Measurements from ENCODE around the gene EXT2.

EXT2 gene

GRCh38 chr11:44270403-44271273, 175.2 kb downstream of the EXT2 start (continued):
- TF ChIP-seq PATZ1 (CRISPR knock-in tag; IDR thresholded peaks at IDR 0.05; ENCODE audit: borderline replicate concordance) (no peak), CSDC2 (CRISPR knock-in tag; IDR thresholded peaks at IDR 0.05) (no peak)

GRCh38 chr11:44271286-44271685, 175.8 kb downstream of the EXT2 start:
- ATAC-seq = no peak
- TF ChIP-seq, protein P1, sequence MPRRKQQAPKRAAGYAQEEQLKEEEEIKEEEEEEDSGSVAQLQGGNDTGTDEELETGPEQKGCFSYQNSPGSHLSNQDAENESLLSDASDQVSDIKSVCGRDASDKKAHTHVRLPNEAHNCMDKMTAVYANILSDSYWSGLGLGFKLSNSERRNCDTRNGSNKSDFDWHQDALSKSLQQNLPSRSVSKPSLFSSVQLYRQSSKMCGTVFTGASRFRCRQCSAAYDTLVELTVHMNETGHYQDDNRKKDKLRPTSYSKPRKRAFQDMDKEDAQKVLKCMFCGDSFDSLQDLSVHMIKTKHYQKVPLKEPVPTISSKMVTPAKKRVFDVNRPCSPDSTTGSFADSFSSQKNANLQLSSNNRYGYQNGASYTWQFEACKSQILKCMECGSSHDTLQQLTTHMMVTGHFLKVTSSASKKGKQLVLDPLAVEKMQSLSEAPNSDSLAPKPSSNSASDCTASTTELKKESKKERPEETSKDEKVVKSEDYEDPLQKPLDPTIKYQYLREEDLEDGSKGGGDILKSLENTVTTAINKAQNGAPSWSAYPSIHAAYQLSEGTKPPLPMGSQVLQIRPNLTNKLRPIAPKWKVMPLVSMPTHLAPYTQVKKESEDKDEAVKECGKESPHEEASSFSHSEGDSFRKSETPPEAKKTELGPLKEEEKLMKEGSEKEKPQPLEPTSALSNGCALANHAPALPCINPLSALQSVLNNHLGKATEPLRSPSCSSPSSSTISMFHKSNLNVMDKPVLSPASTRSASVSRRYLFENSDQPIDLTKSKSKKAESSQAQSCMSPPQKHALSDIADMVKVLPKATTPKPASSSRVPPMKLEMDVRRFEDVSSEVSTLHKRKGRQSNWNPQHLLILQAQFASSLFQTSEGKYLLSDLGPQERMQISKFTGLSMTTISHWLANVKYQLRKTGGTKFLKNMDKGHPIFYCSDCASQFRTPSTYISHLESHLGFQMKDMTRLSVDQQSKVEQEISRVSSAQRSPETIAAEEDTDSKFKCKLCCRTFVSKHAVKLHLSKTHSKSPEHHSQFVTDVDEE (CRISPR knock-in tag; IDR thresholded peaks at IDR 0.05) = no peak
- TF ChIP-seq ARNTL (CRISPR knock-in tag; IDR thresholded peaks at IDR 0.05; ENCODE audit: borderline replicate concordance, low read depth) = no peak

DNA sequence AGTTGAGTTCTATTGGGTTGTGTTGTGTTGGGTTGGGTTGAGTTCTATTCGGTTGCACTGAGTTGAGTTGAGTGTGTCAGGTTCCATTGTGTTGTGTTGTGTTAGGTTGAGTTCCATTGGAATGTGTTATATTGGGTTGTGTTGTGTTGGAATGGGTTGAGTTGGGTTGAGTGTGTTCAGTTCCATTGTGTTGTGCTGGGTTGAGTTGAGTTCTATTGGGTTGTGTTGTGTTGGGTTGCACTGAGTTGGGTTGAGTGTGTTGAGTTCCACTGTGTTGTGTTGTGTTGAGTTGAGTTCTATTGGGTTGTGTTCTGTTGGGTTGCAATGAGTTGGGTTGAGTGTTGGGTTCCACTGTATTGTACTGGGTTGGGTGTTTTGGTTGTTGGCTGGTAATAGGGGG, 178.9 kb downstream of the EXT2 start:
- no peak for ATAC-seq
- TF ChIP-seq ZFP3 (CRISPR knock-in tag; IDR thresholded peaks at IDR 0.05) (no peak), GLIS3 (CRISPR knock-in tag; IDR thresholded peaks at IDR 0.05) (no peak), CSDC2 (CRISPR knock-in tag; IDR thresholded peaks at IDR 0.05) (no peak), PATZ1 (CRISPR knock-in tag; IDR thresholded peaks at IDR 0.05; ENCODE audit: borderline replicate concordance) (no peak), OSR1 (CRISPR knock-in tag; IDR thresholded peaks at IDR 0.05) (no peak), ARNTL (CRISPR knock-in tag; IDR thresholded peaks at IDR 0.05; ENCODE audit: borderline replicate concordance, low read depth) (no peak), CREB5 (CRISPR knock-in tag; IDR thresholded peaks at IDR 0.05; ENCODE audit: low read depth) (no peak), RARB (CRISPR knock-in tag; IDR thresholded peaks at IDR 0.05) (no peak)

DNA sequence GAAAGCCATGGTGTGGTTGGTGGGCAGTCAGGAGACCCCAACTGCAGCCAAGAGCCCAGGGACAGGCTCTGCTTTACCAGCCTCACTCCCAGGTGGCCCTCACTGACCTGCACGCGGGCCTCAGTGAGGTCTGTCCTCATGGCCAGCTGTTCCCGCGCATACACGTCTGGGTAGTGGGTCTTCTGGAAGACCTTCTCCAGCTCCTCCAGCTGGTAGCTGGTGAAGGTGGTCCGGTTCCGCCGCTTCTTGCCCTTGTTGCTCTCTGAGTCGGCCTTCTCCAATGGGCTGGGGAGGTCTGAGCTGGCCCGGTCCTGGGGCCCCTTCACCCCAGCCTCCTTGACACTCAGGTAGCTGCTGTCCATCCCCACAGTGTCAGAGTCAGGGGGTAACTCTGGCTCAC, 179.8 kb downstream of the EXT2 start:
- no peak for TF ChIP-seq ZNF565 (CRISPR knock-in tag; conservative IDR thresholded peaks at IDR 0.05; ENCODE audit: low read depth)
- TF ChIP-seq TOX (CRISPR knock-in tag; IDR thresholded peaks at IDR 0.05; ENCODE audit: borderline replicate concordance) = no peak
- TF ChIP-seq, protein P2, sequence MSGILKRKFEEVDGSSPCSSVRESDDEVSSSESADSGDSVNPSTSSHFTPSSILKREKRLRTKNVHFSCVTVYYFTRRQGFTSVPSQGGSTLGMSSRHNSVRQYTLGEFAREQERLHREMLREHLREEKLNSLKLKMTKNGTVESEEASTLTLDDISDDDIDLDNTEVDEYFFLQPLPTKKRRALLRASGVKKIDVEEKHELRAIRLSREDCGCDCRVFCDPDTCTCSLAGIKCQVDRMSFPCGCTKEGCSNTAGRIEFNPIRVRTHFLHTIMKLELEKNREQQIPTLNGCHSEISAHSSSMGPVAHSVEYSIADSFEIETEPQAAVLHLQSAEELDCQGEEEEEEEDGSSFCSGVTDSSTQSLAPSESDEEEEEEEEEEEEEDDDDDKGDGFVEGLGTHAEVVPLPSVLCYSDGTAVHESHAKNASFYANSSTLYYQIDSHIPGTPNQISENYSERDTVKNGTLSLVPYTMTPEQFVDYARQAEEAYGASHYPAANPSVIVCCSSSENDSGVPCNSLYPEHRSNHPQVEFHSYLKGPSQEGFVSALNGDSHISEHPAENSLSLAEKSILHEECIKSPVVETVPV (CRISPR knock-in tag; IDR thresholded peaks at IDR 0.05) = no peak
- no peak for TF ChIP-seq TCF4 (CRISPR knock-in tag; IDR thresholded peaks at IDR 0.05; ENCODE audit: borderline replicate concordance)
- no peak for TF ChIP-seq PPARA (CRISPR knock-in tag; IDR thresholded peaks at IDR 0.05; ENCODE audit: borderline replicate concordance)

GRCh38 chr11:44275961-44276550, 180.6 kb downstream of the EXT2 start:
- no peak for ATAC-seq
- TF ChIP-seq RARB (CRISPR knock-in tag; IDR thresholded peaks at IDR 0.05) (no peak), GLIS3 (CRISPR knock-in tag; IDR thresholded peaks at IDR 0.05) (no peak), BACH2 (CRISPR knock-in tag; IDR thresholded peaks at IDR 0.05; ENCODE audit: borderline replicate concordance) (no peak), TCF4 (CRISPR knock-in tag; IDR thresholded peaks at IDR 0.05; ENCODE audit: borderline replicate concordance) (no peak), ESRRG (CRISPR knock-in tag; IDR thresholded peaks at IDR 0.05) (no peak), PPARA (CRISPR knock-in tag; IDR thresholded peaks at IDR 0.05; ENCODE audit: borderline replicate concordance) (no peak), ISL1 (CRISPR knock-in tag; IDR thresholded peaks at IDR 0.05) (no peak), ZNF70 (CRISPR knock-in tag; IDR thresholded peaks at IDR 0.05) (no peak)
- TF ChIP-seq, protein P2 (CRISPR knock-in tag; IDR thresholded peaks at IDR 0.05) = no peak
- TF ChIP-seq, protein P1 (CRISPR knock-in tag; IDR thresholded peaks at IDR 0.05) = no peak

More for the DNA sequence above, 179.8 kb downstream of the EXT2 start:
- ATAC-seq = no peak
